ENCODE measurements around the gene TRIM65. TPM values are rescaled to one million over a fixed set of nuclear protein-coding genes. Genes with fewer than 3 reads are reported as not detected.

TRIM65 gene
- total and polyA plus RNA-seq, 2 of the 13 experiments (the other 11 are each of a cell fraction or from before 2014, with no cell fraction given), result 10.3 to 22.4 TPM

DNA sequence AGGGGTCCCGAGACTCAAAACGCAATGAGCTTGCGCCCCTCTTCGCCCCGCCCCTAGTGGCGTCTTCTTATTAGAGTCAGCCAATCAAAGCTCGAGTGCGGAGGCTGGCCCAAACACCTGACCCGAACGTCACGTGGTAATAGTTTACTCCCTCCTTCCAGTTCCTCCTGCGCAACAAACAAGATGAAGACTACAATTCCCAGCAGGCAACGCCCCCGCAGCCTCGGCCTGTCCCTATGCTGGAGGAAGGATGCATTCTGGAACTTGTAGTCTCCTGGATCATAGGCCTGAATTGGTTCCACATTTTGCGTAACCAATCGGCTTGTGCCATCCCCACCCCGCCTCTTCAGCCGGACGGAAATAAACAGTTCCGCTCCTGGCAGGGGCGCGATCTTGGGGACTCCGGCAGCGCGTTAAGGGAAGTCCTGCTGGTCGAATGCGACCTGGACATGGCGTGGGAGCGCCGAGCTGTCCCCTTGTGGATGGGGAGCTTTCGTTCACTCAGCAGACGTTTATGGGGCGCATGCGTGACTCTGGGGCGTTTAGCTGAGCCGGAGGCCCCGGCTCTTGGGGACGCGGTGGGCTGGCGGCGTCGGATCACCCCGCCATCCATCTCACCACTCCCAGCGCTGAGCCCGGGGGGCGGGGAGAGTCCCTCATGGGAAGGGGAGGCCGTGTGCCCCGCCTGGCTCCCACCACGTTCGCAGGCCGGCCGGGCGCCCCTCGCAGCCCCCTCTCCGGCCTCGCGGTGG, 41.3 kb downstream of the TRIM65 start, which contains the start of gene WBP2 (continued):
- TF ChIP-seq U2AF2 (IDR thresholded peaks at IDR 0.05; ENCODE audit: low read depth, low read length) (0 out of 2 replicates have a peak, but pooled peaks have one; percentile 41), ATF7-NPFF (CRISPR knock-in tag; IDR thresholded peaks at IDR 0.05; ENCODE audit: low read depth) (peak; percentile 79; the same call in 1 of the 2 replicates), SRSF9 (IDR thresholded peaks at IDR 0.05; ENCODE audit: borderline replicate concordance, insufficient read depth, low read depth, low read length, poor library complexity, severe bottlenecking) (no peak), ZNF10 (CRISPR knock-in tag; IDR thresholded peaks at IDR 0.05; ENCODE audit: borderline replicate concordance, low read depth) (no peak), BRD4 (CRISPR knock-in tag; IDR thresholded peaks at IDR 0.05) (no peak; the same call in 1 of the 2 replicates), HNRNPH1 (optimal IDR thresholded peaks at IDR 0.05; ENCODE audit: low read depth, low read length) (peak; percentile 34), SP1 (IDR thresholded peaks at IDR 0.05) (no peak), SP1 (CRISPR knock-in tag; IDR thresholded peaks at IDR 0.05) (peak; percentile 88), ZNF382 (CRISPR knock-in tag; IDR thresholded peaks at IDR 0.05; ENCODE audit: borderline replicate concordance) (no peak), NKX3-1 (CRISPR knock-in tag; IDR thresholded peaks at IDR 0.05) (no peak), ZNF768 (CRISPR knock-in tag; IDR thresholded peaks at IDR 0.05) (peak; percentile 69), ZFP36L2 (CRISPR knock-in tag; IDR thresholded peaks at IDR 0.05) (no peak), ZNF136 (CRISPR knock-in tag; IDR thresholded peaks at IDR 0.05; ENCODE audit: low read depth) (peak; percentile 46; the same call in 1 of the 2 replicates), HNF4A (CRISPR knock-in tag; IDR thresholded peaks at IDR 0.05) (0 out of 2 replicates have a peak, but pooled peaks have one; percentile 4), HNF4G (IDR thresholded peaks at IDR 0.05; ENCODE audit: borderline replicate concordance, low read depth, low read length) (no peak), HNF4G (CRISPR knock-in tag; IDR thresholded peaks at IDR 0.05; ENCODE audit: borderline replicate concordance, low read depth) (0 out of 2 replicates have a peak, but pooled peaks have one; percentile 76), NFKB2 (CRISPR knock-in tag; IDR thresholded peaks at IDR 0.05; ENCODE audit: borderline replicate concordance) (peak; percentile 76; the same call in 1 of the 2 replicates), SALL1 (CRISPR knock-in tag; IDR thresholded peaks at IDR 0.05) (peak; percentile 86)
- TF ChIP-seq, protein P1, sequence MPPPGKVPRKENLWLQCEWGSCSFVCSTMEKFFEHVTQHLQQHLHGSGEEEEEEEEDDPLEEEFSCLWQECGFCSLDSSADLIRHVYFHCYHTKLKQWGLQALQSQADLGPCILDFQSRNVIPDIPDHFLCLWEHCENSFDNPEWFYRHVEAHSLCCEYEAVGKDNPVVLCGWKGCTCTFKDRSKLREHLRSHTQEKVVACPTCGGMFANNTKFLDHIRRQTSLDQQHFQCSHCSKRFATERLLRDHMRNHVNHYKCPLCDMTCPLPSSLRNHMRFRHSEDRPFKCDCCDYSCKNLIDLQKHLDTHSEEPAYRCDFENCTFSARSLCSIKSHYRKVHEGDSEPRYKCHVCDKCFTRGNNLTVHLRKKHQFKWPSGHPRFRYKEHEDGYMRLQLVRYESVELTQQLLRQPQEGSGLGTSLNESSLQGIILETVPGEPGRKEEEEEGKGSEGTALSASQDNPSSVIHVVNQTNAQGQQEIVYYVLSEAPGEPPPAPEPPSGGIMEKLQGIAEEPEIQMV (CRISPR knock-in tag; IDR thresholded peaks at IDR 0.05; ENCODE audit: low read depth), result peak; percentile 80; the same call in 1 of the 2 replicates
- TF ChIP-seq, protein P2, sequence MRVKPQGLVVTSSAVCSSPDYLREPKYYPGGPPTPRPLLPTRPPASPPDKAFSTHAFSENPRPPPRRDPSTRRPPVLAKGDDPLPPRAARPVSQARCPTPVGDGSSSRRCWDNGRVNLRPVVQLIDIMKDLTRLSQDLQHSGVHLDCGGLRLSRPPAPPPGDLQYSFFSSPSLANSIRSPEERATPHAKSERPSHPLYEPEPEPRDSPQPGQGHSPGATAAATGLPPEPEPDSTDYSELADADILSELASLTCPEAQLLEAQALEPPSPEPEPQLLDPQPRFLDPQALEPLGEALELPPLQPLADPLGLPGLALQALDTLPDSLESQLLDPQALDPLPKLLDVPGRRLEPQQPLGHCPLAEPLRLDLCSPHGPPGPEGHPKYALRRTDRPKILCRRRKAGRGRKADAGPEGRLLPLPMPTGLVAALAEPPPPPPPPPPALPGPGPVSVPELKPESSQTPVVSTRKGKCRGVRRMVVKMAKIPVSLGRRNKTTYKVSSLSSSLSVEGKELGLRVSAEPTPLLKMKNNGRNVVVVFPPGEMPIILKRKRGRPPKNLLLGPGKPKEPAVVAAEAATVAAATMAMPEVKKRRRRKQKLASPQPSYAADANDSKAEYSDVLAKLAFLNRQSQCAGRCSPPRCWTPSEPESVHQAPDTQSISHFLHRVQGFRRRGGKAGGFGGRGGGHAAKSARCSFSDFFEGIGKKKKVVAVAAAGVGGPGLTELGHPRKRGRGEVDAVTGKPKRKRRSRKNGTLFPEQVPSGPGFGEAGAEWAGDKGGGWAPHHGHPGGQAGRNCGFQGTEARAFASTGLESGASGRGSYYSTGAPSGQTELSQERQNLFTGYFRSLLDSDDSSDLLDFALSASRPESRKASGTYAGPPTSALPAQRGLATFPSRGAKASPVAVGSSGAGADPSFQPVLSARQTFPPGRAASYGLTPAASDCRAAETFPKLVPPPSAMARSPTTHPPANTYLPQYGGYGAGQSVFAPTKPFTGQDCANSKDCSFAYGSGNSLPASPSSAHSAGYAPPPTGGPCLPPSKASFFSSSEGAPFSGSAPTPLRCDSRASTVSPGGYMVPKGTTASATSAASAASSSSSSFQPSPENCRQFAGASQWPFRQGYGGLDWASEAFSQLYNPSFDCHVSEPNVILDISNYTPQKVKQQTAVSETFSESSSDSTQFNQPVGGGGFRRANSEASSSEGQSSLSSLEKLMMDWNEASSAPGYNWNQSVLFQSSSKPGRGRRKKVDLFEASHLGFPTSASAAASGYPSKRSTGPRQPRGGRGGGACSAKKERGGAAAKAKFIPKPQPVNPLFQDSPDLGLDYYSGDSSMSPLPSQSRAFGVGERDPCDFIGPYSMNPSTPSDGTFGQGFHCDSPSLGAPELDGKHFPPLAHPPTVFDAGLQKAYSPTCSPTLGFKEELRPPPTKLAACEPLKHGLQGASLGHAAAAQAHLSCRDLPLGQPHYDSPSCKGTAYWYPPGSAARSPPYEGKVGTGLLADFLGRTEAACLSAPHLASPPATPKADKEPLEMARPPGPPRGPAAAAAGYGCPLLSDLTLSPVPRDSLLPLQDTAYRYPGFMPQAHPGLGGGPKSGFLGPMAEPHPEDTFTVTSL (CRISPR knock-in tag; IDR thresholded peaks at IDR 0.05; ENCODE audit: borderline replicate concordance), result peak; percentile 63; the same call in 1 of the 2 replicates
- TF ChIP-seq, protein P3, sequence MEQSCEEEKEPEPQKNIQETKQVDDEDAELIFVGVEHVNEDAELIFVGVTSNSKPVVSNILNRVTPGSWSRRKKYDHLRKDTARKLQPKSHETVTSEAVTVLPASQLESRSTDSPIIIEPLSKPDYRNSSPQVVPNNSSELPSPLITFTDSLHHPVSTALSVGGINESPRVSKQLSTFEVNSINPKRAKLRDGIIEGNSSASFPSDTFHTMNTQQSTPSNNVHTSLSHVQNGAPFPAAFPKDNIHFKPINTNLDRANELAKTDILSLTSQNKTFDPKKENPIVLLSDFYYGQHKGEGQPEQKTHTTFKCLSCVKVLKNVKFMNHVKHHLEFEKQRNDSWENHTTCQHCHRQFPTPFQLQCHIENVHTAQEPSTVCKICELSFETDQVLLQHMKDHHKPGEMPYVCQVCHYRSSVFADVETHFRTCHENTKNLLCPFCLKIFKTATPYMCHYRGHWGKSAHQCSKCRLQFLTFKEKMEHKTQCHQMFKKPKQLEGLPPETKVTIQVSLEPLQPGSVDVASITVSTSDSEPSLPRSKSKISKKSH (CRISPR knock-in tag; IDR thresholded peaks at IDR 0.05; ENCODE audit: borderline replicate concordance), result no peak

Data from HepG2 (cell line).